ENCODE data around the gene LMAN1.

DNA sequence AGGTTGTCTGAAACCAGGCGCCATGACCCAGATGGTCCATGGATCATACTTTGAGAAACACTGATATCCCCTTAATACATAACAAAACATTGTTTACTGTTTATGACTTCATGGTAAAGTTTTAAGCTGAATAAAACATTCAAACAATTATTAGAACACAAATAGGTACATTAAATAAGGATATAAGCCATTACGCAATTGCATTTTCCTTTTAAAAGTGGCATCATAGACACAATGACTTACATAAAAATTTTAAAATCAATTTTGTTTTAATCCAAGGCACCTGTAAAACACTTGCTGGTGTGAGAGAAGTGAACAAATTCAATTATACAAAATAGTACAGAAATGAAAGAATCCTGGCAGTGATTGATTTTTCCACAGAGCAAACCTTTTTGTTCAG is 30.4 kb downstream of the LMAN1 start:
- TF ChIP-seq CTCF (IDR thresholded peaks at IDR 0.05) (no peak), POLR2A (IDR thresholded peaks at IDR 0.05) (no peak)

Measured in esophagus squamous epithelium (tissue), 4 donors.